Anterior cingulate cortex (tissue), 58 donors: ENCODE results near the gene ETV5.

ENCODE experiments used
- DNase-seq, 58 donors: peaks; one replicate each; lab custom pipeline; 2025; lab: John Stamatoyannopoulos, UW

The ETV5 gene

GRCh38 chr3:186070996-186071395 is 37.9 kb downstream of the ETV5 start:
- no peak for DNase-seq

- DNase-seq: no peak
Measured at GRCh38 chr3:186070550-186070949, 38.3 kb downstream of the ETV5 start.

- no peak for DNase-seq
Measured at GRCh38 chr3:186070133-186070532, 38.8 kb downstream of the ETV5 start.

- DNase-seq: no peak
Measured at GRCh38 chr3:186069199-186069598, 39.7 kb downstream of the ETV5 start.

- DNase-seq: no peak
Measured at GRCh38 chr3:186068243-186068552, 40.7 kb downstream of the ETV5 start.

- DNase-seq: no peak
Measured at GRCh38 chr3:186067360-186068242, 41.3 kb downstream of the ETV5 start.

GRCh38 chr3:186060222-186060621 is 48.7 kb downstream of the ETV5 start:
- DNase-seq: no peak

- DNase-seq: no peak
Measured at GRCh38 chr3:186059192-186059591, 49.7 kb downstream of the ETV5 start.

- no peak for DNase-seq
Measured at GRCh38 chr3:186058225-186058624, 50.7 kb downstream of the ETV5 start.

- no peak for DNase-seq
Measured at GRCh38 chr3:186057594-186057993, 51.3 kb downstream of the ETV5 start.

GRCh38 chr3:186054792-186055352 is 54.0 kb downstream of the ETV5 start:
- DNase-seq: peak in 1 of 58 donors; percentile 28

GRCh38 chr3:186053954-186054791 is 54.7 kb downstream of the ETV5 start:
- peak in 32 of 58 donors; percentile 7 to 76 (median 36) for DNase-seq

- no peak for DNase-seq
Measured at GRCh38 chr3:186052096-186052840, 56.6 kb downstream of the ETV5 start.

GRCh38 chr3:186049001-186049400 is 59.9 kb downstream of the ETV5 start:
- no peak for DNase-seq

GRCh38 chr3:186048119-186048518 is 60.8 kb downstream of the ETV5 start:
- no peak for DNase-seq

GRCh38 chr3:186046838-186047237 is 62.1 kb downstream of the ETV5 start:
- DNase-seq: no peak

GRCh38 chr3:186044968-186045367 is 63.9 kb downstream of the ETV5 start:
- peak in 50 of 58 donors; percentile 16 to 94 (median 61) for DNase-seq

- peak in 2 of 58 donors; percentile 28 to 50 for DNase-seq
Measured at GRCh38 chr3:186044427-186044826, 64.5 kb downstream of the ETV5 start.

- DNase-seq: no peak
Measured at GRCh38 chr3:186042521-186043202, 66.2 kb downstream of the ETV5 start.

- DNase-seq: no peak
Measured at GRCh38 chr3:186042036-186042435, 66.9 kb downstream of the ETV5 start.
